ENCODE data around the gene MUC4. TPM values are rescaled to one million over a fixed set of nuclear protein-coding genes. Genes with fewer than 3 reads are reported as not detected.

The MUC4 gene
- polyA plus RNA-seq, 1 donor from 2014 or later, result not detected

GRCh38 chr3:195761567-195762248 is 50.0 kb downstream of the MUC4 start:
- TF ChIP-seq CTCF (IDR thresholded peaks at IDR 0.05; ENCODE audit: poor library complexity, severe bottlenecking) (no peak), RAD21 (conservative IDR thresholded peaks at IDR 0.05) (no peak), MXI1 (conservative IDR thresholded peaks at IDR 0.05; ENCODE audit: poor library complexity, severe bottlenecking) (no peak), EP300 (conservative IDR thresholded peaks at IDR 0.05; ENCODE audit: poor library complexity, severe bottlenecking) (no peak), EZH2 (IDR thresholded peaks at IDR 0.05; ENCODE audit: borderline replicate concordance, insufficient read depth, low read length, poor library complexity, severe bottlenecking) (no peak), TAF1 (IDR thresholded peaks at IDR 0.05; ENCODE audit: low read depth) (no peak), POLR2AphosphoS5 (IDR thresholded peaks at IDR 0.05) (no peak), REST (IDR thresholded peaks at IDR 0.05; ENCODE audit: borderline replicate concordance) (no peak), SMC3 (conservative IDR thresholded peaks at IDR 0.05; ENCODE audit: poor library complexity) (no peak)
- no peak overlapping the region for H3K4me3 ChIP-seq (ENCODE audit: low read length)
- H3K36me3 ChIP-seq (ENCODE audit: insufficient read depth, low read length), result no peaks in the 10 kb centered on the region
- no peaks in the 10 kb centered on the region for H4K20me1 ChIP-seq (ENCODE audit: insufficient read depth)
- no peak overlapping the region for H2AFZ ChIP-seq (ENCODE audit: low read depth, low read length)
- no peaks in the 10 kb centered on the region for H3K79me2 ChIP-seq (replicated peaks; ENCODE audit: insufficient read depth, low read length)
- no peak overlapping the region for H3K9ac ChIP-seq (ENCODE audit: low read length)
- no peaks in the 10 kb centered on the region for H3K27me3 ChIP-seq (ENCODE audit: insufficient read depth, low read depth, low read length)
- H3F3A ChIP-seq (ENCODE audit: insufficient read depth, low read length, poor library complexity, severe bottlenecking), result no peaks in the 10 kb centered on the region
- H3K4me2 ChIP-seq (ENCODE audit: low read length), result no peak overlapping the region
- no peaks in the 10 kb centered on the region for H3K9me3 ChIP-seq (ENCODE audit: low read length)
- H3K27ac ChIP-seq (ENCODE audit: low read length), result no peak overlapping the region
- no peaks in the 10 kb centered on the region for H3K9me2 ChIP-seq (ENCODE audit: insufficient read depth, low read length)

- Histone ChIP-seq H3K79me2 (replicated peaks; ENCODE audit: insufficient read depth, low read length) (no peaks in the 10 kb centered on the region), H3F3A (ENCODE audit: insufficient read depth, low read length, poor library complexity, severe bottlenecking) (no peaks in the 10 kb centered on the region), H3K9me3 (ENCODE audit: low read length) (no peaks in the 10 kb centered on the region), H3K9ac (ENCODE audit: low read length) (no peak overlapping the region), H3K27me3 (ENCODE audit: insufficient read depth, low read depth, low read length) (no peaks in the 10 kb centered on the region), H3K4me2 (ENCODE audit: low read length) (no peak overlapping the region), H3K4me3 (ENCODE audit: low read length) (no peak overlapping the region), H2AFZ (ENCODE audit: low read depth, low read length) (no peak overlapping the region), H3K9me2 (ENCODE audit: insufficient read depth, low read length) (no peaks in the 10 kb centered on the region), H3K27ac (ENCODE audit: low read length) (no peak overlapping the region), H3K36me3 (ENCODE audit: insufficient read depth, low read length) (no peaks in the 10 kb centered on the region), H4K20me1 (ENCODE audit: insufficient read depth) (no peaks in the 10 kb centered on the region)
- no peak for TF ChIP-seq MXI1 (conservative IDR thresholded peaks at IDR 0.05; ENCODE audit: poor library complexity, severe bottlenecking)
- no peak for TF ChIP-seq TAF1 (IDR thresholded peaks at IDR 0.05; ENCODE audit: low read depth)
- no peak for TF ChIP-seq RAD21 (conservative IDR thresholded peaks at IDR 0.05)
- no peak for TF ChIP-seq POLR2AphosphoS5 (IDR thresholded peaks at IDR 0.05)
- no peak for TF ChIP-seq EP300 (conservative IDR thresholded peaks at IDR 0.05; ENCODE audit: poor library complexity, severe bottlenecking)
- TF ChIP-seq SMC3 (conservative IDR thresholded peaks at IDR 0.05; ENCODE audit: poor library complexity), result no peak
- no peak for TF ChIP-seq EZH2 (IDR thresholded peaks at IDR 0.05; ENCODE audit: borderline replicate concordance, insufficient read depth, low read length, poor library complexity, severe bottlenecking)
- no peak for TF ChIP-seq REST (IDR thresholded peaks at IDR 0.05; ENCODE audit: borderline replicate concordance)
- no peak for TF ChIP-seq CTCF (IDR thresholded peaks at IDR 0.05; ENCODE audit: poor library complexity, severe bottlenecking)
These were observed 50.6 kb downstream of the MUC4 start for GRCh38 chr3:195761123-195761566.
